GM10248 (cell line): Measurements from ENCODE around the gene CECR2.

Experiments used
- CTCF ChIA-PET: fragments of 300-600 bp; sonication (Branson Sonifier 250); formaldehyde crosslinking; extraction: SDS; loops from one replicate; lab custom pipeline; 2021; ENCODE audit warnings: antibody characterized with exemption; lab: Yijun Ruan, JAX
- POLR2A ChIA-PET: fragments of 350-650 bp; sonication (Branson Sonifier 250); formaldehyde crosslinking; extraction: SDS; loops from one replicate; lab custom pipeline; 2020; ENCODE audit warnings: antibody characterized with exemption; lab: Yijun Ruan, JAX
- DNase-seq: peaks from one replicate; pipeline ENCODE4 v3.0.0; 2012; ENCODE audit errors: extremely low spot score
- TF ChIP-seq, protein P1 (sequence below): IDR thresholded peaks from 2 replicates; pipeline ENCODE4 v1.5.1; 2012; ENCODE audit warnings: mild to moderate bottlenecking, low read depth; ENCODE audit errors: extremely low read depth, missing control alignments, control extremely low read depth

The CECR2 gene

DNA sequence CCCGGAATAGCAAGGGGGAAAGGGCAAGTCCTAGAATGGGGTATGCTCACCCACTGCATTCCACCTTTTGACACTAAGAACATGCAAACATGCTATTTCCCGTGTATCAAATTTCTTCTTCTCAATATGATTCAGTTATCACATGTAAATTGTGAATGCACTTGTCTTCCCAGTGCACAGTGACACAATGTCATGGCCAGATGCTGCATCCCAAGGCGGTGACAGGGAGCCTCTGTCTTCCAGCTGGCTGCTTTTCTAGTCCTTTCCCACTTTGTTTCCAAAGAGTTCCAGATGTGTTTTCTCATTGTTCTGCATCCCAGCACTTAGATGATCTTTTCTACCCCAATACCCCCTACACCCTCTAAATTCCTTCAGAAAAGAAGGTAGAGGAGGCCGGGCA is 206.4 kb downstream of the CECR2 start:
- CTCF ChIA-PET: no interaction called here
- POLR2A ChIA-PET: no interaction called here
- TF ChIP-seq, protein P1, sequence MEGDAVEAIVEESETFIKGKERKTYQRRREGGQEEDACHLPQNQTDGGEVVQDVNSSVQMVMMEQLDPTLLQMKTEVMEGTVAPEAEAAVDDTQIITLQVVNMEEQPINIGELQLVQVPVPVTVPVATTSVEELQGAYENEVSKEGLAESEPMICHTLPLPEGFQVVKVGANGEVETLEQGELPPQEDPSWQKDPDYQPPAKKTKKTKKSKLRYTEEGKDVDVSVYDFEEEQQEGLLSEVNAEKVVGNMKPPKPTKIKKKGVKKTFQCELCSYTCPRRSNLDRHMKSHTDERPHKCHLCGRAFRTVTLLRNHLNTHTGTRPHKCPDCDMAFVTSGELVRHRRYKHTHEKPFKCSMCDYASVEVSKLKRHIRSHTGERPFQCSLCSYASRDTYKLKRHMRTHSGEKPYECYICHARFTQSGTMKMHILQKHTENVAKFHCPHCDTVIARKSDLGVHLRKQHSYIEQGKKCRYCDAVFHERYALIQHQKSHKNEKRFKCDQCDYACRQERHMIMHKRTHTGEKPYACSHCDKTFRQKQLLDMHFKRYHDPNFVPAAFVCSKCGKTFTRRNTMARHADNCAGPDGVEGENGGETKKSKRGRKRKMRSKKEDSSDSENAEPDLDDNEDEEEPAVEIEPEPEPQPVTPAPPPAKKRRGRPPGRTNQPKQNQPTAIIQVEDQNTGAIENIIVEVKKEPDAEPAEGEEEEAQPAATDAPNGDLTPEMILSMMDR: no peak
- DNase-seq: no peak

DNA sequence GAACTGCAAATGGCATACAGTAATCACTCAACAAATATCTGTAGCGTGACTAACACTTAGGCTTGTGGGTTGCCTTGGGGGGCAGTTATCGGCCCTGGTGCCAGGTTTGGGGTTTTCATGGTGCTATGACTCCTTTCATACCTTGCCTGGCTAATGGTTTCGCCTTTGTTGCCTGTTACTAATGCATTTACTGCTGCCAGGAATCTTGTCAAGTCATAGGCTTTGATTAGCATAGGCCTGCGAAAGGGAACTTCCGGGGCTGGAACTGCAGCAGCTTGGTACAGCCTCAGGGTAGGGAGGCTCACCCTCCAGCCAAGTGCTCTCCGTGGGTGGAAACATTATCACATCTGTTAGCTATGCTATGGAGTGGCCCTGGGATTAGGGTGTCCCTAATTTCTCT is 207.2 kb downstream of the CECR2 start:
- DNase-seq: no peak
- CTCF ChIA-PET: interaction anchor here (1.2 kb wide), 1 partner anchor 11 kb away, joined by 3 read pairs; no protein-coding TSS in a partner anchor
- POLR2A ChIA-PET: no interaction called here
- TF ChIP-seq, protein P1: no peak

DNA sequence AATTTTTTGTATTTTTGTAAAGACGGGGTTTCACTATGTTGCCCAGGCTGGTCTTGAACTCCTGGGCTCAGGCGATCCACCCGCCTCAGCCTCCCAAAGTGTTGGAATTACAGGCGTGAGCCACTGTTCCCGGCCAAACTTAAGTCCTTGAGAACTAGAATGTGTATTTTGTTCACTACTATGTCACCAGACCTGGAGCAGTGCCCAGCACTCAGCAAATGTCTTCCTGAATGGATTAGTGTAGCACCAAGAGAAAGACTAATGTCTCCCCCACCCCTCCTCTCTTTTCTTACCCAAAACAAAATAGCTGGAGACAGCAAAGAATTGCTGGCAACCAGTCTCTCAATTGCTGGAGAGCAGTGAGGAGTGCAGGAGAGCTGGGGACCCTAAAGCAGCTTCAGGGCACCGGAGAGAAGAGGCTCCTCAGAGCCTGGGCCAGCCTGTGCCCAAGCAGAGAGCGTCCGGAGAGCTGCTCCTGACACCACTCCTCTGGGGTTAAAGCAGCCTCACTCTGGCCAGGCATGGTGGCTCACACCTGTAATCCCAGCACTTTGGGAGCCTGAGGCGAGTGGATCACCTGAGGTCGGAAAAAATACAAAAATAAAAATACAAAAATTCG is 209.0 kb downstream of the CECR2 start:
- TF ChIP-seq, protein P1: no peak
- no peak for DNase-seq
- ChIA-PET CTCF (interaction anchor here (2.3 kb wide), 1 partner anchor 19 kb away, joined by 6 read pairs; no protein-coding TSS in a partner anchor), POLR2A (interaction anchor here (0.6 kb wide), 1 partner anchor 14 kb away, joined by 4 read pairs; no protein-coding TSS in a partner anchor)

DNA sequence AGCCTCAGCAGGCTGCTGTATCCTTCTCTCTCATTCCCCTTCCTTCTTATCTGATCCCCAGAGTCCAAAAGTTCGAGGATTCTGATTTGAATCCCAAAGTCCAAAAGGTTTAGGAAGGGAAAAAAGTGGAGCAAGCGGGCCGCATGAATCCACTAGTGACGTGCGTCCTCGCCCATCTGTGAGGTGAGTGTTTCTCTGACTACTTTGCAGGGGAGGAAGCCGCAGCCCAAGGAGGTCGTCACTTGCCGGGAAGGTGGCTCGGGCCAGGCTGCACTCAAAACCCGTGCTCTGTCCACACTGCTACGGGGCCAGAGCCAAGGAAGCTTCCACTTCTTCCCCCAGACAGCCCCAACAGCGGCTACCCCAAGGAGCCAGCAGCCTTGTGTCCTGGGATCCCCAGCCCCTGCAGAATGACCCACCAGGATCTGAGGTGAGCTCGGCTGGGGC is 210.3 kb downstream of the CECR2 start:
- ChIA-PET POLR2A (no interaction called here), CTCF (interaction anchor here (2.3 kb wide), 1 partner anchor 20 kb away, joined by 6 read pairs; no protein-coding TSS in a partner anchor)

DNA sequence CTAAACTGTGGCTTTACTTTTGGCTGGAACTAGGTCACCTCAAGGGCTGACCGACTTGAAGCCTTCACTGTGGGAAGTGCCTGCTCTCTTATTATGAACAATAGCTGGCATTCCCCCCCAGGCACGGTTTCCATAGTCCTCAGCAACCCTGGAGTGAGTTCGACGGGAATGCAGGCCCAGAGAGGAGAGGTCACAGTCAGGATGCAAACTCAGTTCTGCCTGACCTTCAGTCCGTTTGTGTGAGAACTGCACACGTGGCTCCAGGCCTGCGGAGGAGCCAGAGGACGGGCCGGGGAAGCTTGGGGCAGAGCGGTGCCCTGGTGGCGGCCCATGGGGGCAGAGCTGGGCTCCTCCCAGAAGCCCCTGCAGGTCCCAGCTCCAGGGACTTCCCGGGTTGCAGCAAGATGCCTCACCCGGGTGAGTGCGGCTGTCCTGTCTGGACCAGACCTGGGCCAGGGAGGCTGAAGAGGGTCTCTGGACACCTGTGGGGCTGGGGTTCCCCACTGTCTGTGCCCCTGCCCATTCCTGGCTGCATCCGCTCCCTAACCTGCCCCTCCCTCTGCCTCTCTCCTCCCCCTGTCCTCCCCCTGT is 211.3 kb downstream of the CECR2 start:
- ChIA-PET POLR2A (no interaction called here), CTCF (no interaction called here)
- no peak for DNase-seq
- TF ChIP-seq, protein P1: no peak

More for the DNA sequence above, 210.3 kb downstream of the CECR2 start:
- TF ChIP-seq, protein P1: no peak
- no peak for DNase-seq

DNA sequence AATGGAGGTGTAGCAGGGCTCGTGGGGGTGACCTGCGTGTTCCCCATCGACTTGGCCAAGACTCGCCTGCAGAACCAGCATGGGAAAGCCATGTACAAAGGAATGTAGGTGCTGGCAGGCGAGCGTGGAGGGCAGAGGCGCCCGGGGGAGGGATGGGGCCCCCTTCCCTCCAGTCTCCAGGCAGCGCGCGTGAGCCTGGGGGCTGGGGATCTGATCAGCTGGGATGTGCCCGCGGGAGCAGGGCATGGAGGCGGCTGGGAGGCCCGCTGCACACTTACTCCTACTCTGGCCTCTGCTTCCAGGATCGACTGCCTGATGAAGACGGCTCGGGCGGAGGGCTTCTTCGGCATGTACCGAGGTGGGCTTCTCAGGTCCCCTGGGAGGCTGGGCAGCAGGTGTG is 211.8 kb downstream of the CECR2 start:
- CTCF ChIA-PET: interaction anchor here (1.1 kb wide), 1 partner anchor 50 kb away, joined by 3 read pairs; no protein-coding TSS in a partner anchor
- POLR2A ChIA-PET: no interaction called here
- no peak for DNase-seq
- TF ChIP-seq, protein P1: no peak
